BJ (cell line): Measurements from ENCODE around the gene FXYD6. TPM values are rescaled to one million over a fixed set of nuclear protein-coding genes. Genes with fewer than 3 reads are reported as not detected.

Experiments
- CTCF ChIA-PET: fragments of 350-600 bp; formaldehyde crosslinking; extraction: SDS; loops from one replicate; lab custom pipeline; 2021; ENCODE audit warnings: antibody characterized with exemption, inconsistent platforms; lab: Yijun Ruan, JAX
- POLR2A ChIA-PET: fragments of 300-600 bp; sonication (Branson Sonifier 250); formaldehyde crosslinking; extraction: SDS; loops from one replicate; lab custom pipeline; 2021; ENCODE audit warnings: antibody characterized with exemption; lab: Charles Lee
- DNase-seq: peaks from one replicate; pipeline ENCODE4 v3.0.0-alpha.2; 2011; ENCODE audit warnings: low read depth
- H3K27me3 ChIP-seq: 2 replicates; pipeline ENCODE4 v1.6.0; 2011; ENCODE audit warnings: low read length; ENCODE audit not compliant: control insufficient read depth, insufficient read depth
- H3K36me3 ChIP-seq: 2 replicates; pipeline ENCODE4 v1.5.1; 2011; ENCODE audit warnings: low read length; ENCODE audit not compliant: control insufficient read depth, insufficient read depth
- H3K4me3 ChIP-seq: 2 replicates; pipeline ENCODE4 v1.5.1; 2011; ENCODE audit warnings: low read depth, mild to moderate bottlenecking, control low read depth, low read length
- CTCF ChIP-seq: IDR thresholded peaks from 2 replicates; pipeline ENCODE4 v1.5.1; 2011; ENCODE audit warnings: low read depth, mild to moderate bottlenecking, control low read depth, inconsistent platforms, low read length, moderate library complexity; ENCODE audit not compliant: insufficient read depth
- polyA plus RNA-seq: library from polyadenylated mRNA; depleted of rRNA; stranded (reverse); fragments of >200 nt; gene quantifications from 2 replicates; pipeline ENCODE4 v1.2.3, GENCODE V29; 2011

The FXYD6 gene
- polyA plus RNA-seq, 1 experiment = not detected

DNA sequence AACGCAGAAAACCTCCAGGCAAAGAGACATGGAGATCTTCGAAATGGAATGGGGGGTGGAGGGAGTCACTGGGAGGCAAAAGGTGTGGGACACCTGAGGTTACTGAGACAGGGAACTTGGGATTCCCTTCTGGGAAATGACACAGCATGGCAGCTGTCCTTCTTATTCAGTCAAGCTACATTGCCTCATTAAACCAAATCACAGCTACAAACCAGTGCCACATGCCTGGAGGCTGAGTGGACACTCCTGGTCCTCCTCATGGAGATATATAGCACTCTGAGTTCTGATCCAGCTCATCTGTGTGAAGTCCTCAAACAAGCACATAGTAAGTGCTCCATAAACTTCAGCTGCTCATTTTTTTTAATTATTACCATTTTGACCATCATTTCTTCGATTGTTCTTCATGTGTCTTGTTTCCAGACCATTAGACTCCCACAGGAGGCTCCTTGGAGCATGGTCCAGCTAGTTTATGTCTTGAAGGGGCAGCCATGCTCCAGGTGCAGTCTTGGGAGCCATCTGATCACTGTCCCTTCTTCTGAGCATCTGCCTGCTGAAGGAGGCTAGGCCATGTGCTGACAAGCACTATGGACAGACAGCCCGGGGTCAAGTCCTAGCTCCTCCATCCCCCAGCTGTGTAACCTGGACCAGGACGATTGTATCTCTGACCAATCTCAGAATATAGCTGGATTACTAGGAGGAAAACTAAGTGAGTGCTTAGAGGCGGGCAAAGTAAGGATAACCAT, 42.2 kb downstream of the FXYD6 start:
- H3K4me3 ChIP-seq = no peak overlapping the region
- no peak for TF ChIP-seq CTCF
- POLR2A ChIA-PET = no interaction called here
- DNase-seq = no peak
- CTCF ChIA-PET = interaction anchor here (0.6 to 4.9 kb wide), 7 partner anchors 10 to 220 kb away, joined by 3 to 26 read pairs (median 15); no protein-coding TSS in a partner anchor
- H3K36me3 ChIP-seq = no peaks in the 10 kb centered on the region
- H3K27me3 ChIP-seq = peaks cover 2% of the 10 kb centered on the region

DNA sequence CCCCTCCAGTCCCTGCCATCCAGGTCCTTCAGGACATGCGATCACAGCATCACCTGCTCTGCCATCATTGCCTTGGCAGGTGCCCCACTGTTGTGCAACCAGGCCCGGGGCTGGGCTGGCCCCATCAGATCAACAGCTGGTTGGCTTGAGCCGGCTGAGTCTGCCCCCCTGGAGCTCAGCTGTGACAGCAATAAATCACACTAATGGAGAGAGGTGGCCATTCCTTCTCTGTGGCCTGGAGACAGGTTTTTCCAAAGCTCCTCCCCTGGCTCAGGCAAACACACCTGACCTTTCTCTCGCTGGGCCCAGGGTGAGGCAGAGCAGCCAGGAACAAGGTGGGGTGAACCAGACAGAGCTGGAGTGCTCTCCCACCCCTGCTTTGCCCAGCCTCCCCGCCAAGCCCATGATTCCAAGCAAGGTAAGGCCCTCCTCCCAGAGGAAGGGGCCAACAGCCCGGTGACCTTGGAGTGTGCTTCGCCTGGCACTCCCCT, 43.0 kb downstream of the FXYD6 start:
- TF ChIP-seq CTCF = no peak

GRCh38 chr11:117832511-117832910, 43.9 kb downstream of the FXYD6 start:
- H3K4me3 ChIP-seq = no peak overlapping the region
- CTCF ChIA-PET = interaction anchor here (0.7 to 4.9 kb wide), 7 partner anchors 10 to 118 kb away, joined by 3 to 26 read pairs (median 15); no protein-coding TSS in a partner anchor
- peaks cover 2% of the 10 kb centered on the region for H3K27me3 ChIP-seq
- TF ChIP-seq CTCF = no peak
- POLR2A ChIA-PET = no interaction called here
- no peaks in the 10 kb centered on the region for H3K36me3 ChIP-seq
- DNase-seq = no peak

More for the DNA sequence above, 43.0 kb downstream of the FXYD6 start:
- ChIA-PET POLR2A (no interaction called here), CTCF (interaction anchor here (1.0 to 4.9 kb wide), 6 partner anchors 11 to 114 kb away, joined by 3 to 26 read pairs (median 17); no protein-coding TSS in a partner anchor)
- no peak overlapping the region for H3K4me3 ChIP-seq
- H3K27me3 ChIP-seq = peaks cover 2% of the 10 kb centered on the region
- H3K36me3 ChIP-seq = no peaks in the 10 kb centered on the region
- no peak for DNase-seq

GRCh38 chr11:117831661-117832415, 44.6 kb downstream of the FXYD6 start:
- no peak for DNase-seq
- Histone ChIP-seq H3K27me3 (peaks cover 2% of the 10 kb centered on the region), H3K36me3 (no peaks in the 10 kb centered on the region), H3K4me3 (no peak overlapping the region)
- CTCF ChIA-PET = interaction anchor here (0.7 to 4.9 kb wide), 8 partner anchors 9 to 388 kb away, joined by 3 to 26 read pairs (median 10); no protein-coding TSS in a partner anchor
- POLR2A ChIA-PET = no interaction called here
- no peak for TF ChIP-seq CTCF
